Measurements from ENCODE around the gene KIAA1217.

- no peak for TF ChIP-seq ZFX (IDR thresholded peaks at IDR 0.05)
- TF ChIP-seq, protein P1, sequence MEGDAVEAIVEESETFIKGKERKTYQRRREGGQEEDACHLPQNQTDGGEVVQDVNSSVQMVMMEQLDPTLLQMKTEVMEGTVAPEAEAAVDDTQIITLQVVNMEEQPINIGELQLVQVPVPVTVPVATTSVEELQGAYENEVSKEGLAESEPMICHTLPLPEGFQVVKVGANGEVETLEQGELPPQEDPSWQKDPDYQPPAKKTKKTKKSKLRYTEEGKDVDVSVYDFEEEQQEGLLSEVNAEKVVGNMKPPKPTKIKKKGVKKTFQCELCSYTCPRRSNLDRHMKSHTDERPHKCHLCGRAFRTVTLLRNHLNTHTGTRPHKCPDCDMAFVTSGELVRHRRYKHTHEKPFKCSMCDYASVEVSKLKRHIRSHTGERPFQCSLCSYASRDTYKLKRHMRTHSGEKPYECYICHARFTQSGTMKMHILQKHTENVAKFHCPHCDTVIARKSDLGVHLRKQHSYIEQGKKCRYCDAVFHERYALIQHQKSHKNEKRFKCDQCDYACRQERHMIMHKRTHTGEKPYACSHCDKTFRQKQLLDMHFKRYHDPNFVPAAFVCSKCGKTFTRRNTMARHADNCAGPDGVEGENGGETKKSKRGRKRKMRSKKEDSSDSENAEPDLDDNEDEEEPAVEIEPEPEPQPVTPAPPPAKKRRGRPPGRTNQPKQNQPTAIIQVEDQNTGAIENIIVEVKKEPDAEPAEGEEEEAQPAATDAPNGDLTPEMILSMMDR (conservative IDR thresholded peaks at IDR 0.05), result no peak
These were observed 235.4 kb downstream of the KIAA1217 start for GRCh38 chr10:24444337-24444736.
